Embryonic facial prominence (tissue), 1 donor: Measurements from ENCODE around the gene JARID2.

Experiments used
- DNase-seq: peaks from one replicate; pipeline ENCODE4 v3.0.0-alpha.2; 2016; ENCODE audit errors: extremely low spot score

The JARID2 gene

DNA sequence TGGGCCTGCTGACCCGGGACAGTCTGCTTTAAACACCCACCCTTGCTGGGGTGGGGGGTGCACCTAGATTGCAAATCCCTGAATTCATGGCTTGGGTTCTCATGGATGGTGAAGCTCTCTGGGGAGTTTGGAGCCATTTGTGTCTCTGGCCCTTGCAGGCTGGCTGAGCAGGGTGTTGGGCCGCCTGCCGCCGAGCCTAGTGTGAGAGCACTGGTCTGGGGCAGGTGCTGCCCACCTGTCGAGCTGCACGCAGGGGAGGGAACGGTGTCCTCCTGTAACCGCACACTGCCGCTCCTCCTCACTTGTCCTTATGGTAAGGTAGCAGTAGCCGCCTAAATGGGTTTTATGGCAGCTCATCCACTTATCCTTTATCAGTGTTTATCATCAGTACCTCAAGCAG lies 273.0 kb downstream of the JARID2 start:
- no peak for DNase-seq

DNA sequence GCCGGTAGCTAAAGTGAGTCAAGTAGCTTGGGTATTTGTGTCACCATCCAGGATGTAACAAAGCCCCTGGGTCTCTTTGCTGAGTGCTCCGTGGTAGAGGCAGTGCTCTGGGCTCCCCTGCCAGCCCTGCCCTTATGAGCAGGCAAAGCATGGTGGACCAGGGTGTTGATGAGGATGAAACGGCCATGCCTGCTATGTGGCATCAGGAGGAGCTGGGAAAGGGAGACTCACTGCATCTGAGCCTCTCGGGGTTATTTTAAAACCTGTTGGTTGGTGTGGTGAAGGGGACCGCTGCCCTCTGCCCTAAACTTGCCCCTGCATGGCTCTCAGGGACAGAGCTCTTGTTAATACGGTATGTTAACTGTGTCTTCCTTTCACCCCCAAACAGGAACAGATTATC lies 273.8 kb downstream of the JARID2 start:
- no peak for DNase-seq

DNA sequence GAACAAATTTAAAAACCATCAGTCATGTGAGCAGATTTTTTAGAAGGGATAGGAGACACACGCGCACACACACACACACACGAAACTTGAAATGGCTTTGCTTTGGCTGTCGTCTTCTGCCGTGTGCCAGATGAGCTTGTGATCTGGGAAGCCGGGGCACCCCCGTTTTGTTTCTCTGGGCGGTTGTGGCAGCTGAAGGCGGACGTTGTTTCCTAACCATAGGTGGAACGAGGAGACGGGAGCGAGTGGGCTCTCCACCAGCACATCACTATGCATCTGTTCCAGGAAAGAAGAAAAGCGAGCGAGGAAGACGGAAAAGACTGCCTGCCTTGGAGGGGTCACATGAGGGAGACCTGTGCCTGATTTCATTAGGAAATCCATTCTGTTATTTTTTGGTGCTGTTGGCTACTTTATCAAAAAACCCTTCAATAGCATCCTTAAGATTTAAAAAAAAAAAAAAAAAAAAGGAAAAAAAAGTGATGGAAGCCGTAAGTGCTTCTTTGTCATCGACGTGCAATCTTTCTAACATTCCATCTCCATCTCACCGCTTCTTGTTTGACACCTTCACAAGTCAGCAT lies 274.8 kb downstream of the JARID2 start:
- DNase-seq, result no peak

DNA sequence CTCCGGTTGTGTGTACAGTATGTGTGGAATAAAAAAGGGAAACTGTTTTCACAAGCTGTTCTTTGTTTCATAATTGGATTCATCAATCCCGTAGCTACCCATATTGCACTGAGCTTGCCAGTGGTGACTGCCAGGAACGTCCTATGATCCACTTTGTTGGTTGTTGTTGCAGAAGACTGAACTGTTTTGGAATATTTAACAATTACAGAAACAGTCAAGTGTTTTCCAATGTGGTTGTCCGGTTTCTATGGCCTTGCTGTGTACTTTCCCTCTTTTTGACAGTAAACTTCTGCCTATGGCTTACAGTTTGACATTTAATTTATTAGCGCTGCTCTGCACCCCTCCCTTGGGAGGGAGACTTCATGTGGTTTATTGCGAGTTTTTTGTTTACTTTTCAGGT lies 275.7 kb downstream of the JARID2 start:
- no peak for DNase-seq

DNA sequence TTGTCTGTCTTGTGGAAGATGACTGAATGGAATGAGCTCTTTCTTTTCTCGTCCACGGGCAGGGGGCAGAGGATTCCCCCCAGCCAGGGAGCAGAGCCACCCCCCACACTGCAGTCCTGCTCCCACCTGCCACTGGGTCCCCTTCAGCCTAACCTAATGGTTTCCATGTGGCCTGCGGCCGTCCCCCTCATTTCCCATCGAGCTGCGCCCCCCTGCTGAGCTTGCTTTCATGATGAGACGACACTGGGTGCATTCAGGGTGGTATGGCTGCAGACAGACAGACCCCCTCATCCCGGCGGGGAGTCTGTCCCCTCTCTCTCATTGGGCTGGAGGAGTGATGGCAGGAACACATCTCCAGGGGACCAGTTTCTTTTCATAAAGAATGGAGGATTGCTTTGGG lies 276.2 kb downstream of the JARID2 start:
- DNase-seq, result no peak

DNA sequence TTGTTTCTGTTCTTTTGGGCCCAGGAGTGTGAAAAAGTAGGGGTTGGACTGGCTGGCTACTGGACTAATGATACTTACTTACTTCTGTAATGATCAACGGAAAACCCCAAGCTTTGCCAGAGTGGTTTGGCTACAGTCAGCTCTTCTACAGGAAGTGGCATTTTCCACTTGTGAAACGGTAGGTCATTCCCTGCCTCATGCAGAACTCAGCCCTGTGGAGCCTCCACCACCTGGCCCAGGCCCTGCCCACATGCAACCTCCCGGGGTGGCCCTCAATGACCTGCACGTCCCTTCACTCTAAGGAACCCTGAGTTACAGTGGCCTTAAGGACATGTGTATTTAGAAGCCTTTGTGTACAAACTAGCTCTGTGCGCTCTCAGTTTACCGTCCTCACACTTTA lies 276.6 kb downstream of the JARID2 start:
- no peak for DNase-seq

DNA sequence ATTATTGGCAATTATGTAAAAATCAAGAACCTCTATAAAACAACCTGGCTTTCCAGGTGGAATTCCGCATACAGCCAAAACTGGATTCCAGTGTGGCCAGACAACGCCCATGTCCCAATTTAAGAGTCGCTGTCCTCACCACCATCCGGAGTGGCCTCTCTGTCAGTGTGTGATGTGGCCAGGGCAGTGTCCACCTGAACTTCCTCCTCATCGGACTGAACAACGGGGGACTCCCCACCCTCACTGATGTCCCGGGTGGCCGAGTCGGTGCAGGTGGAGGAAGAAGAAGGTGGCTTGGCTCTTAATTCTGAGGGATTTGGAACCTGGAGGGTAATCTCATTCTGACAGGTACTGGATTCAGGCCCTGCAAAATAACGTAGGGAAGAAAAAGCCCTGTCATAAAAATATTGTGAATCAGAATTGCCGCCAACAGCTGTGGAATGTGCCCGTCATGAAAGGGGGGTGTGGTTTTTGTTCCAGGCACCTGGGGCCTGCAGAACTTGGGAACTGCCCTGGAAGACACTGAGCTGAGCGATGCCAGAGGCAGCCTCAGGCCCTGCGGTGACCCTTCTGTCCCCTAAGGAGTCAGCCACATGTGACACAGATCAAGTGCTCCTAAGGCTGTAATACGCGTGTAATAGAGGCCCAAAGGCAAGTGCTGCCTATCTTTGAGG lies 277.1 kb downstream of the JARID2 start:
- no peak for DNase-seq

DNA sequence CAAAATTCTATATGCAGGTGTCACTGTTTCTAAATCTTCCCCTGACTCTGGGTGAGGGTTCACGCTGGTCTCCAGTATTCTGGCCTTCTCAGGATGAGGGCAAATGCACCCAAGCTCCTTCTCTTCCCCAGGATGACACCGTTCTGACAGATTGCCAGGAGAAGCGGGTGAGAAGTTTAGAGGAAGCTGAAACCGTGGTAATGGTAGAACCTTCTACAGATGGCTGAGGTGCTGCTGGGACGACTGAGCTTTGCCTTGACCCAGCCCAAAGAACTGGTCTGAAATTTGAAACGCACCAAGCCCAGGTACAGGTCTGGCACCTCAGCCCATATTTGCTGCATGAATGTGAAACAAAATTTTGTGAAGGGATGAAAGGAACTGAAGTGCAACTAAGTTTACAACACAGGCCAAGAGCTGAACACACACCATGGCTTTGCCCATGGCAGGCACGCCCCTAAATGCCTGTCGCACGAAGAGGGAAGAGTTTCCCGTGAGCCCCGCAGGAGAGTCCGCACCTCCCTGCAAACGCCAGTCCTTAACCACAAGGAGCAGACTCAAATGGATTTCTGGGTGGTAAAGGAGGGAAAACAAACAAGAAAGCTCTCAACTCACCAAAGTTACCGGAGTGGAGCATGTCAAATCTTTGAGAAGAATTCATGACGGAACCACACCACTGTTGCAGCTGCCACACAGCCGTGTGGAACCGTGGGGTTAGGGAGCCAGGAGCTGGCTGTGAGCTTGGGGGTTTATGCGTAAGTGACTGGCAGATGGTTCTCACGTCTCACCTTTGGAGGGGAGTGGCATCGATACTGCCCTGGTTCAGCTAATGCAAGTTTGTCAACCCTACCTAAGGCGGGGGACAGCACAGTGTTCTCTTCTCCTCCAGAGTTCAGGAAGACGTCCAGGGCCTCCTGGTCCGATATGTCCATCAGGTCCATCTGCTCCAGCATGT lies 278.1 kb downstream of the JARID2 start:
- no peak for DNase-seq

DNA sequence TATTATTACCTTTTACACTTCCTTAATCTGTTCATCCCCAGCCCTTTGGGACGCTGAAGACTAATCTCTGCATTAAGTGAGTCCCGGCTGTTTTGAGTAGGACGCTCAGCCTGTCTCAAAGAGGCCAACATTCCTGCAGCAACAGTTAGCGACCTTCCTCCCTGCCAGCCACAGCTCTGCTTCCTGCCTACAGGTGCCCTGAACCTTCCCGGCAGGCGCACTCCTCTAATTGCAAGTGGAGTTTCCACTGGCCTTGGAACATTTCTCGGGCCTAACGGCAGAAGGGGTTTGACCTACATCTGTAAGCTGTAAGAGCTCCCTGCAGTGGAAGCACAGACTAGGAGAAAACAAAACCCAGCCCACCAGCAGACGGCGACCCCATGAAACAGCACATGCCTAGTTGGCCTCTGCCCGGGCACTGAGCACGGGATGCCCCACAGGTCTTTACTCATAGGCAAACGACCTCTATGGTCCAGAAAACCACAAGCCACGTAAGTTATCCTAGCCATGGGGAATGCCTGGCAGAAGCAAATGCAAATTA lies 279.1 kb downstream of the JARID2 start:
- DNase-seq, result no peak

DNA sequence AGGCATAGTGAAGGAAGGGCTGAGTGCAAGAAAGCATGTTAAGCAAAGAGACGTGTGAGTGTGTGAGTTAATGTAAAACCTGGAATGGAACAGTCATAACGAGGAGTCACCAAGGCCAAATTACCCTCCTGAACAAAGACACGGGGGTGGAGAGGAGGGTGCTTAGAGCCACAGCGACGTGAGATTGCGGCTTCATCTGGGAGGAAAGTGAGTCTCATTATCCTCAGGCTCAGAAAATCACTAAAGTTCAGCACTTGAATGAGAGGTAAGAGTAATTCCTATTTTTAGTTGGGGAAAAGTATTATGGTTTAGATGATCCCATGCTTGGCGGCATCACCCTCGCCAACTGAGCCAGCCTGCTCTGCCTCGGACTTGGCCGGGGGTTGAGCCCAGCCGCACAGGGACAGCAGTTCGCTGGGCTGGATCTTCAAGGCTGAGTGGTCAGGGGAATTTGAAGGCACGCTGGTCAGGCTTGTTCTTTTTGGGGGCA lies 280.4 kb downstream of the JARID2 start:
- no peak for DNase-seq

DNA sequence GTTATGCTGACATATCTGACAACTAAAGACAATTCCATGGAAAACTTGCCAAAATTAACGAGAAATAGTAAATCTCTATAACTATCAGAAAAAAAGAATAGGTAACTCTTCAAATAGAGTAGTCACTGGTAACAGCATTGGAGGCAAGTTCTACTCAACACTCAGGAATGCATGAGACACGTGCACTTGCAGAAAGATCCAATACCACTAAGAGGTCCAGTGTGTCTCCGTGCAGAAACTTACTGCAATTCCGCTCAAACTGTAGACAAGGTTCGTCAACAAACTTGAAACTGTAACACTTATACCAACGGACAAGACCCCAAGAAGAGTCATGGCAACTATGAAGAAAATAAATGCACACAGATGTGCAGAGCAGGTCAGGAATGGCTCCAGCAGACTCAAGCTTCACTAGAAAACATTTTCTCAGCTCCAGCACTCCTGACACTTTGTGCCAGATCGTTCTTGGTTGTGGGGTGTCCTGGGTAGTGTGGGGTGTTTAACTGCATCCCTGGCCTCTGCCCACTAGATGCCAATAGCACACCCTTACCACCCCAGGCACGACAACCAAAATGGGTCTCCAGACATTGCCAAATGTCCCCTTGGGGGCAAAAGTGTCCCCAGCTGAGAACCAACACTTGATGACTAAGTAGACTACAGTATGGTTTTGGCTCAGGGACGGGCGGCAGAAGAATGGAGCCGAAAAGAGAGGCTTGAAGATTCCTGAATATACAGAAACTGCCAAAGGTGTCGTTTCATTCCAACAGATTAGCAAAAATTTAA lies 282.2 kb downstream of the JARID2 start:
- DNase-seq, result no peak

DNA sequence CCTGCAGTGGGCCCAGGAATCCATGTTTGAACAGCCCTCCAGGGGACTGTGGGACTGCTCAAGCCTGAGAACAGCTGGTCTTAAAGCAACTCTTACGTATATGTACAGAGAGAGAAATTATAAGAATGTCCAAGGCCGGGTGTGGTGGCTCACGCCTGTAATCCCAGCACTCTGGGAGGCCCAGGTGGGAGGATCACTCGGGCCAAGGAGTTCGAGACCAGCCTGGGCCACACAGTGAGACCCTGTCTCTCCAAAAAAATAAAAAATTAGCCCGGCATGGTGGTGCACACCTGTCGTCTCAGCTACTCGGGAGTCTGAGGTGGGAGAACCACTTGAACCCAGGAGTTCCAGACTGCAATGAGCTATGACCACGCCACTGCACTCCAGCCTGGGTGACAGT lies 283.0 kb downstream of the JARID2 start:
- DNase-seq, result no peak

DNA sequence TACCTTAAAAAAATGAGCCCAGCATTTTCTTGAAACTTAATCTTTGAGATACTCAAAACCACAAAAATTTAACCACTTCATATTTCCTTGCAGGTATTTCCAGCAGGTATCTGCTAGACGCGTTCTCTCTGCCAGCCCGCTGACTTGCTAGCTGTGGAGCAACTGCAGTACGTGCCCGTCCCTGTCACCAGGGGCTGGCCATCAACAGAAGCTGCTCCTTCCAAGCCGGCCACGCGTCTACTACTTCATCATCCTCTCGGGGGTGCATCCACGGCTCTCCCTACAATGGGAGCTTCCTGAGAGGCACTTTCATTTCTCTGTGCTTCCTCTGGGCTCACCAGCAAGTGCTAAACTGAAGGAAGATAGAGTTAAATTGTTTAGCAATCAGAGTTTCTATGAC lies 284.5 kb downstream of the JARID2 start:
- no peak for DNase-seq

DNA sequence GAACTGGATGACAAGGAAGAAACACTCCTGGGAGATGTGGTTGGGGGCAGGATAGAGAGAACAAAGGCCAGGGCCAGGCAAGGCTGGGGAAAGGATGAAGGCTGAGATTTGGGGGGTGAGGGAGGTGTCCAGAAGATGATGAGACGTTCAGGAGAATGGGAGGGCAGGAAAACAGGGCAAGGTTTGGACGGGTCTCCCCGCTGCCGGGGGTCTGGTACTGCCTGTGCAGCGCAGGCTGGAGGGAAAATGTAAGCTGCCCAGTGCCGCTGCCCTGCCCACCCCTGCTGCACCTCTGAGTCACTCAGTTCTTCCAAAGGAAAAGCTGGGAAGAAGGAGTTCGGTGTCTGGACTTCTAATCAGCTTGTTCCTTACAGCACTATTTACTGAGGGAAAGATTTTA lies 286.1 kb downstream of the JARID2 start:
- no peak for DNase-seq

DNA sequence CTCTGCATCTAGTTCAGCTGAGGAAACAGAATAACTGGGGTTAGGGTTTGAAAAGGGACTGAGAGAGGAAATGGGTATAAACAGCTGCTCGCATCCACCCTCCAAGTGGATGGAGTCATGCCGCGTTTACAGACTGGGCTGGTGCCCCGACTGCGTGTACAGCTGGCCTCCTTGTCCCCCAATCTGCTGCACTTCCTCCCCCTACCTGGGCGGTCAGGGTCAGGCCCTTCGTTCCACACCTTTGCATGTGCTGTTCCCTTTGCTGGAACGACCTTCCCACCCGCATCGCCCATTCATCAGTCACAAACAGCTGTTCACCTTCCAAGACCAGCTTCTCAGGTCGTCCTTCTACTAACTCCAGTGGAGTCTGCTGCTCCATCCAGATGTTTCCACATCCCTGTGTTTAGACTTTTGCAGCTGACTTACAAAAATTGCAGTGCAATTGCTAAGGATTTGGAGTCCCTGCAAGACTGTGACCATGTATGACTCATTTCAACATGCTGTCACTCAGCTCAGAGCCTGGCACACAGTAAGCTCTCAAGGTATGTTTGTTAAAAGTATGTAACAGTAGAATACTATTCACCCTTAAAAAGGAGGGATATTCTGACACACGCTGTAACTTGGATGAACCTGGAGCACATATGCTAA lies 287.6 kb downstream of the JARID2 start:
- no peak for DNase-seq

DNA sequence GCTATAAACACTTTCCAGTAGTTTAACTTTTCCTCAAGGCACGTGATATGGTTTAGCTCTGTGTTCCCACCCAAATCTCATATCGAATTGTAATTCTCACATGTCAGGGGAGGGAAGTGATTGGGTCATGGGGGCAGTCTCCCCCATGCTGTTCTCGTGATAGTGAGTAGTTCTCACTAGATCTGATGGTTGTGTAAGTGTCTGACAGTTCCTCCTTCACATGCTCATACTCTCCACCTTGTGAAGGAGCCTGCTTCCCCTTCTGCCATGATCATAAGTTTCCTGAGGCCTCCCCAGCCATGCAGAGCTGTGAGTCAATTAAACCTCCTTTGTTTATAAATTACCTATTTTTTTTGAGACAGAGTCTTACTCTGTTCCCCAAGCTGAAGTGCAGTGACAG lies 289.1 kb downstream of the JARID2 start:
- no peak for DNase-seq

DNA sequence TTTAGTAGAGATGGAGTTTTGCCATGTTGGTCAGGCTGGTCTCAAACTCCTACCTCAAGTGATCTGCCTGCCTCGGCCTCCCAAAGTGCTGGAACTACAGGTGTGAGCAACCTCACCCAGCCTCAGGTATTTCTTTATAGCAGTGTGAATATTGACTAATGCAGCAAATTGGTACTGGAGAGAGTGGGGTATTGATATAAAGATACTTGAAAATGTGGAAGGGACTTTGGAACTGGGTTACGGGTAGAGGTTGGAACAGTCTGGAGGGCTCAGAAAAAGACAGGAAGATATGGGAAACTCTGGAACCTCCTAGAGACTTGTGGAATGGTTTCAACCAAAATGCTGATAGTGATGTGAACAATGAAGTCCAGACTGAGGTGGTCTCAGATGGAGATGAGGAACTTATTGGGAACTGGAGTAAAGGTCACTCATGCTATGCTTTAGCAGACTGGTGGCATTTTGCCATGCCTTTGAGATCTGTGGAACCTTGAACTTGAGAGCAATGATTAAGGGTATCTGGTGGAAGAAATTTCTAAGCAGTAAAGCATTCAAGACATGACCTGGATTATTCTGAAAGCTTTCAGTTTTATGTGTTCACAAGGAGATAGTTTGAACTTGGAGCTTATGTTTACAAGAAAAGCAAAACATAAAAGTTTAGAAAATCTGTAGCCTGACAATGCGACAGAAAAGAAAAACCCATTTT lies 289.8 kb downstream of the JARID2 start:
- DNase-seq, result no peak

DNA sequence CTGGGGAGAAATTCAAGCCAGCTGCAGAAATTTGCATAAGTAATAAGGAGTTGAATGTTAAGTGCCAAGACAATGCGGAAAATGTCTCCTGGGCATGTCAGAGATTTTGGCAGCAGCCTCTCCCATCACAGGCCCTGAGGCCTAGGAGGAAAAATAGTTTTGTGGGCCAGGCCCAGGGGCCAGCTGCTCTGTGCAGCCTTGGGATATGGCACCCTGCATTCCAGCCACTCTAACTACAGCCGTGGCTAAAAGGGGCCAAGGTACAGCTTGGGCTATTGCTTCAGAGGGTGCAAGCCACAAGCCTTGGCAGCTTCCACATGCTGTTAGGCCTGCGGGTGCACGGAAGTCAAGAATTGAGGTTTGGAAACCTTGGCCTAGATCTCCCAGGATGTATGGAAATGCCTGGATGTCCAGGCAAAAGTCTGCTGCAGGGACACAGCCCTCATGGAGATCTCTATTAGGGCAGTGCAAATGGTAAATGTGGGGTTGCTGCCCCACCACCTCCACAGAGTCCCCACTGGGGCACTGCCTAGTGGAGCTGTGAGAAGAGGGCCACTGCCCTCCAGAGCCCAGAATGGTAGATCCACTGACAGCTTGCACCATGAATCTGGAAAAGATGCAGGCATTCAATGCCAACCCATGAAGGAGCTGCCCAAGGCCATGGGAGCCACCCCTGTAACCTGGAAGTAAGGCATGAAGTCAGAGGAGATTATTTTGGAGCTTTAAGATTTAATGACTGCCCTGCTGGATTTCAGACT lies 290.5 kb downstream of the JARID2 start:
- DNase-seq, result no peak

DNA sequence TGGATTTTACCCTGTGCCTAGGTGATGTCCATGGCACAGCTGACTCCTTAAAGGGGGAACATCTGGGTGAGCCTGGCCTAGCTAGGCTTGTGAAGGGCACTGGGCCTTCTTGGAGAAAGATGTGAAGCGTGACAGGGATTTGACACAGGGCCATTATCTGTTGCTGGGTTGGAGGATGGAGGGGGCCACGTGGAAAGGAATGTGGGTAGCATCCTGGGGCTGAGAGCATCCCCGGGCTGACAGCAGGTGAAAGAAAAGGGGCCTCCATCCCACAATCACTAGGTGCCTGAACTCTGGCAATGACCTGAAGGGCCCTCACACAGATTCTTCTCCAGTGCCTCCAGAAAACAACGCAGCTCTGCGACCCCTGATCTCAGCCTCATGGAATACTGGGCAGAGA lies 292.2 kb downstream of the JARID2 start:
- DNase-seq, result no peak
